Right lobe of liver (tissue), 6 donors: ENCODE measurements around the gene CDH23. TPM values are rescaled to one million over a fixed set of nuclear protein-coding genes. Genes with fewer than 3 reads are reported as not detected.

ENCODE experiments used
- ATAC-seq, 4 donors: fragments of 200-7000 bp; cut with Tn5 transposase; one replicate each; pipeline ENCODE4 v1.9.1; 2020; ENCODE audit warnings: mild to moderate bottlenecking in 4 of 4, moderate library complexity in 4 of 4
- DNase-seq, 3 donors: peaks; one replicate each; pipeline ENCODE4 v3.0.0-alpha.2; 2020
- H3K27ac ChIP-seq, 3 donors: fragments of 200-600 bp; one replicate each; pipeline ENCODE4 v1.8.0; 2022
- H3K27me3 ChIP-seq, 2 donors: fragments of 200-600 bp; one replicate each; pipeline ENCODE4 v1.8.0; 2022
- H3K36me3 ChIP-seq, 4 donors: fragments of 200-600 bp; sonication (generic) in 1 of 4; one replicate each; pipeline versions ENCODE4 v1.5.1 to v1.8.0; 2017 to 2022; ENCODE audit warnings: control low read depth in 1 of 4
- H3K4me1 ChIP-seq, 4 donors: fragments of 200-600 bp; sonication (generic) in 1 of 4; one replicate each; pipeline versions ENCODE4 v1.5.1 to v1.8.0; 2017 to 2022; ENCODE audit warnings: control low read depth in 1 of 4
- H3K4me3 ChIP-seq, 3 donors: fragments of 200-600 bp; one replicate each; pipeline ENCODE4 v1.8.0; 2022
- H3K9me3 ChIP-seq, 4 donors: fragments of 200-600 bp; sonication (generic) in 1 of 4; one replicate each; pipeline versions ENCODE4 v1.5.1 to v1.8.0; 2017 to 2022; ENCODE audit warnings: control low read depth in 1 of 4
- POLR2A ChIP-seq: fragments of 450-650 bp; IDR thresholded peaks from one replicate; pipeline ENCODE4 v1.6.1; 2017; ENCODE audit warnings: antibody characterized with exemption, mild to moderate bottlenecking
- WGBS: methylation state at CpG from one replicate; pipeline ENCODE4 v1.1.6; 2018; ENCODE audit warnings: low coverage, low lambda C conversion rate; ENCODE audit not compliant: insufficient coverage; ENCODE audit errors: missing lambda C conversion rate; 5-methylcytosine and 5-hydroxymethylcytosine counted together
- intact Hi-C, 2 donors: fragments of 100-400 bp; cut with DNase I; formaldehyde crosslinking; loops; one replicate each; pipeline versions ENCODE4 v1.11.2 to v1.14.1; 2022
- total RNA-seq, 6 experiments: library from RNA; depleted of rRNA in 2 of 6; stranded (reverse); fragments of >200 nt in 2 of 6; fragmentation: NEBNext Ultra II Directional in 3 of 6; extraction: Animal tissue kit (Norgen Biotek cat#: 25700) in 3 of 6; gene quantifications; one replicate each; pipeline versions ENCODE4 v1.1.0 to v1.2.4, GENCODE V29; 2016 to 2023
- TF ChIP-seq, protein P1 (sequence below), 4 donors: fragments of 200-600 bp in 3 of 4; fragments of 450-650 bp in 1 of 4; IDR thresholded peaks; one replicate each; pipeline versions ENCODE4 v1.5.1 to v1.8.0; 2016 to 2022; ENCODE audit warnings: antibody characterized with exemption in 4 of 4, mild to moderate bottlenecking in 2 of 4
- donor health status: DM: no; HTN: yes; CAD: no.
- donor health status: DM: no; HTN: no; CAD: no.
- donor health status: DM: no; HTN: no; CAD: no.
- donor health status: DM: no; HTN: yes; CAD: no.
- donor health status: DM: no; HTN: yes; CAD: no.

CDH23 gene
- total RNA-seq, 6 experiments from 2014 or later, result 3.3 to 19.7 (median 6.3) TPM

DNA sequence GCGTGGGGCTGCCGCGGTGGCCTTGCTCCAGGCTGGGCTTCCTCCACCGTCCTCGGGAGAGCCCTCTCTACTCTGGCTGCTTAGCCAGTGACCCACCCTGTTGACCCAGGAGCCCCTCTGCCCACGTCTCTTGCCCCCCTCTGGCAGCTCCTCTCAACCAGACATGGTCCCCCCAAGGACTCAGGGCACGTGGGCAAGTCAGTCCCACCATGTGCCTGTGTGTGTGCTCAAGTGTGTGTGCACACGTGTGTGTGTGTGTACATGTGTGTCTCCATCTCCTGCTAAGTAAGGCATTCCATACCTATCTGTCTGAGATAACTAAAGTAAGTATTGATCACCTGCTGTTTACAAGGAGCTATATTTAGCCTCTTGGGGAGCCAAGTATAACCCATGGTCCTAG is 221.9 kb downstream of the CDH23 start:
- Histone ChIP-seq H3K9me3 (no peaks in the 10 kb centered on the region), H3K27ac (no peak overlapping the region), H3K4me3 (no peak overlapping the region), H3K27me3 (no peaks in the 10 kb centered on the region), H3K4me1 (peaks cover 0 to 18% (median 8%) of the 10 kb centered on the region in 4 donors), H3K36me3 (no peaks in the 10 kb centered on the region)
- ATAC-seq (no peak), DNase-seq (no peak)
- intact Hi-C loops, result no loop called here
- TF ChIP-seq POLR2A, result no peak
- TF ChIP-seq, protein P1, sequence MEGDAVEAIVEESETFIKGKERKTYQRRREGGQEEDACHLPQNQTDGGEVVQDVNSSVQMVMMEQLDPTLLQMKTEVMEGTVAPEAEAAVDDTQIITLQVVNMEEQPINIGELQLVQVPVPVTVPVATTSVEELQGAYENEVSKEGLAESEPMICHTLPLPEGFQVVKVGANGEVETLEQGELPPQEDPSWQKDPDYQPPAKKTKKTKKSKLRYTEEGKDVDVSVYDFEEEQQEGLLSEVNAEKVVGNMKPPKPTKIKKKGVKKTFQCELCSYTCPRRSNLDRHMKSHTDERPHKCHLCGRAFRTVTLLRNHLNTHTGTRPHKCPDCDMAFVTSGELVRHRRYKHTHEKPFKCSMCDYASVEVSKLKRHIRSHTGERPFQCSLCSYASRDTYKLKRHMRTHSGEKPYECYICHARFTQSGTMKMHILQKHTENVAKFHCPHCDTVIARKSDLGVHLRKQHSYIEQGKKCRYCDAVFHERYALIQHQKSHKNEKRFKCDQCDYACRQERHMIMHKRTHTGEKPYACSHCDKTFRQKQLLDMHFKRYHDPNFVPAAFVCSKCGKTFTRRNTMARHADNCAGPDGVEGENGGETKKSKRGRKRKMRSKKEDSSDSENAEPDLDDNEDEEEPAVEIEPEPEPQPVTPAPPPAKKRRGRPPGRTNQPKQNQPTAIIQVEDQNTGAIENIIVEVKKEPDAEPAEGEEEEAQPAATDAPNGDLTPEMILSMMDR (IDR thresholded peaks at IDR 0.05), result no peak
- WGBS, result 86% methylated on average over 8 of the region's 8 CpGs

DNA sequence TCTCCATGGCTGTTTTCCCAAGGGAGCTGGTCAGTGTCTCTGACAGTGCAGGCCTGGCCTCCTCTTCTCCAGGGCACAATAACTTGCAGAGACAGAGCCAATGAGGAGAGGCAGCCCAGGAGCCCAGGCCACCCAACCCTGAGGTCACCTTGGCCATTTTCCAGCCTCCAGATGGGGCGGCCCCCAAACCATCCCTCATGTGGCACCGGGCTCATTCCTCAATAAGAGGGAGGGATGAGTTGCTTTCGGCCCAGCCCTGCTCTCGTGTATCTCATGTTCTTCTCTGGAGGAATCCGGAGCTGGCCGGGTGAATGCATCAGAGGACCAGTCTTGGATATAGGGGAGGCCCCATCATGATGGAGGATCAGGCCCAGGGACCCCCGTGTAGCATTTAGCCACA is 223.9 kb downstream of the CDH23 start:
- no peak for DNase-seq
- no peak for TF ChIP-seq POLR2A
- TF ChIP-seq, protein P1 (IDR thresholded peaks at IDR 0.05), result no peak
- no peaks in the 10 kb centered on the region for H3K27me3 ChIP-seq
- H3K27ac ChIP-seq, result peak overlapping the region in 1 of 3 donors; percentile 50
- H3K36me3 ChIP-seq, result no peaks in the 10 kb centered on the region
- H3K9me3 ChIP-seq, result no peaks in the 10 kb centered on the region
- no peak overlapping the region for H3K4me3 ChIP-seq
- WGBS, result 75% methylated on average over 6 of the region's 7 CpGs
- ATAC-seq, result no peak
- intact Hi-C loops, result no loop called here
- peaks cover 0 to 19% (median 8%) of the 10 kb centered on the region in 4 donors for H3K4me1 ChIP-seq

DNA sequence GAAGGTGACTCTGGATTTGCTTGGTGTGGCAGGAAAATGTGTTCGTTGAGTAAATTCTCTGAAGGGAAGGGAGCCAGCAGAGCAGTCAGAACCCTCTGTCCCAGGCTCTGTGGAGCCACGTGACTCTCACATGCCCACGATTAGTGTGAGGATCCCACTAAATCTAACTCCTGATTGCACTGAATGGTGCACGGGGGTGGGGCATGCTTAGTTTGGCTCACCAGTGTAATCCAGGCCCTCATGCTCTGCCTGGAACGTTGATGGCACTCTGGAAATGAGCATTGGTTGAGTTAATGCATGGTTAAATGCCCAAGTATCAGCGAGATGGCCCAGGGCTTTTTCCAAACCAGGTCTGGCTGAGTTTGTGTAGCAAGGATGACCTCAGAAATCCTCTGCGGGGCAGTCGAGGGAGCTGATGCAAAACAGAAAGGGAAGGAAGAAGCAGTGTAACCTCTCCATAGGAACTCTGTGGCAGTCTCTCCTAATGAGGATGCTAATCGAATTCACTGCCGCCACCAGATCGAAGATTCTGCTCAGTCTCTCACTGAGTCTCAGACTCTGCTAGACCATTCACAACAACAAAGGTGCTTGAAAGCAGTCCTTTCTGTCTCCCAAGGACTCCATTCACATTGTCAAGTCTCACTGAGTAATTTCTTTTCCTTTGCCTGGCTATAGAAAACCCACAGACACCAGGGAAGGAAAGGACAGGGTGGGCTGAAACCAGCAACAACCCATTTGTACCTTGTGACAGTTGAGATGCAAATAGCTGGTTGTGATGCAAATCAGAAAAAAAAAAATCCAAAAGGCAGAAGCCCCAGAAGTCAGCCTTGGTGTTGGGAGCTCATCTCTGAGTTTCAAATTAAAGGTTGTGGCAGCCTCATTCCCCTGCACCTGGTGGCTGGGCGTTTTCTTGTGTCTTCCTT is 224.8 kb downstream of the CDH23 start:
- peak; percentile 47 to 85 (median 72) for ATAC-seq
- no peaks in the 10 kb centered on the region for H3K9me3 ChIP-seq
- 49% methylated on average over 11 of the region's 12 CpGs for WGBS
- peak overlapping the region in 1 of 3 donors; percentile 50 for H3K27ac ChIP-seq
- no peaks in the 10 kb centered on the region for H3K27me3 ChIP-seq
- intact Hi-C loops, result no loop called here
- no peak for TF ChIP-seq POLR2A
- TF ChIP-seq, protein P1 (IDR thresholded peaks at IDR 0.05), result no peak
- peaks cover 0 to 19% (median 8%) of the 10 kb centered on the region in 4 donors for H3K4me1 ChIP-seq
- DNase-seq, result peak in 2 of 3 donors; percentile 49 to 62
- no peaks in the 10 kb centered on the region for H3K36me3 ChIP-seq
- H3K4me3 ChIP-seq, result no peak overlapping the region

DNA sequence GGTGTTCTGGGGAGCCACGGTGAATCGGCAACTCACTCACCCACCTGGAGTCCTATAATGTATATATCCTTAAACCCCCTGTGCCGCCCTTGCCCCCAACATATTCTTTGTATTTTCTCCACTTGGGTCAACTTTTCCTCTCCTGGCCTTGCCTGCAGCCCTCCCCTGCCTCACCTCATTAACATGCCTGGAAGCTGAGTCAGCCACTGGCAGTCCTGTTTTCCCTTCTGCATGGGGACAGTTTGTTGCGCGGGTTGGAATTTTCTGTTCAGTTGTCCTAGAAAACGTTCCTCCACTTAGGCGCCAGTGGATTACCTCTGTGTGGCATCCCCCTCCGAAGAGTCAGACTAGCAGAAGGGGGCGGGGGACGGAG is 225.4 kb downstream of the CDH23 start:
- no peaks in the 10 kb centered on the region for H3K9me3 ChIP-seq
- no peak overlapping the region for H3K27ac ChIP-seq
- peak in 1 of 3 donors; percentile 30 for DNase-seq
- H3K4me1 ChIP-seq, result peaks cover 0 to 19% (median 8%) of the 10 kb centered on the region in 4 donors
- no peak overlapping the region for H3K4me3 ChIP-seq
- peak in 1 of 4 donors; percentile 26 for ATAC-seq
- 75% methylated on average over 7 of the region's 10 CpGs for WGBS
- H3K27me3 ChIP-seq, result no peaks in the 10 kb centered on the region
- H3K36me3 ChIP-seq, result no peaks in the 10 kb centered on the region
- no peak for TF ChIP-seq POLR2A
- TF ChIP-seq, protein P1 (IDR thresholded peaks at IDR 0.05), result no peak
- intact Hi-C loops, result no loop called here
